Lung (tissue), 12 donors: ENCODE results near the gene ADGRF5. TPM values are rescaled to one million over a fixed set of nuclear protein-coding genes. Genes with fewer than 3 reads are reported as not detected.

Experiments used
- ATAC-seq: fragments of 200-7000 bp; cut with Tn5 transposase; one replicate; pipeline ENCODE4 v1.9.1; 2020; ENCODE audit warnings: moderate number of reproducible peaks; ENCODE audit not compliant: insufficient read depth, low FRiP score
- DNase-seq, 3 donors: peaks; one replicate each; pipeline ENCODE4 v3.0.0-alpha.2; 2013 to 2017
- H3K27ac ChIP-seq, 2 donors: one replicate each; pipeline ENCODE4 v1.5.1; 2013; ENCODE audit warnings: mild to moderate bottlenecking in 2 of 2, moderate library complexity in 2 of 2, control low read depth in 1 of 2, inconsistent platforms in 1 of 2, low read depth in 1 of 2, low read length in 1 of 2
- H3K27me3 ChIP-seq, 3 donors: one replicate each; pipeline ENCODE4 v1.5.1; 2013; ENCODE audit warnings: low read length in 2 of 3; ENCODE audit not compliant: control insufficient read depth in 3 of 3, insufficient read depth in 3 of 3
- H3K36me3 ChIP-seq, 4 donors: one replicate each; pipeline ENCODE4 v1.5.1; 2013; ENCODE audit warnings: low read length in 4 of 4, mild to moderate bottlenecking in 1 of 4, moderate library complexity in 1 of 4; ENCODE audit not compliant: control insufficient read depth in 4 of 4, insufficient read depth in 4 of 4
- H3K4me1 ChIP-seq, 5 donors: one replicate each; pipeline ENCODE4 v1.5.1; 2013; ENCODE audit warnings: low read length in 5 of 5, mild to moderate bottlenecking in 2 of 5, moderate library complexity in 1 of 5; ENCODE audit not compliant: control insufficient read depth in 5 of 5, insufficient read depth in 5 of 5
- H3K4me3 ChIP-seq: one replicate; pipeline ENCODE4 v1.5.1; 2013; ENCODE audit warnings: mild to moderate bottlenecking, control low read depth, moderate library complexity
- H3K9ac ChIP-seq, 2 donors: one replicate each; pipeline ENCODE4 v1.5.1; 2013; ENCODE audit warnings: low read length in 2 of 2, control low read depth in 1 of 2; ENCODE audit not compliant: insufficient read depth in 1 of 2
- H3K9me3 ChIP-seq, 4 donors: one replicate each; pipeline ENCODE4 v1.5.1; 2013; ENCODE audit warnings: low read length in 3 of 4, mild to moderate bottlenecking in 1 of 4, moderate library complexity in 1 of 4; ENCODE audit not compliant: control insufficient read depth in 4 of 4, insufficient read depth in 3 of 4
- CTCF ChIP-seq: IDR thresholded peaks from 2 replicates; pipeline ENCODE4 v1.5.1; 2012; ENCODE audit warnings: mild to moderate bottlenecking; ENCODE audit errors: control extremely low read depth, extremely low read depth
- WGBS, 2 donors: extraction: QIAGEN DNeasy Blood & Tissue Kit; methylation state at CpG; one replicate each; pipeline ENCODE4 v1.1.7; 2013; 5-methylcytosine and 5-hydroxymethylcytosine counted together
- polyA plus RNA-seq, 2 donors: library from polyadenylated mRNA; stranded (reverse); fragments of 200-250 nt; gene quantifications; one replicate each; pipeline ENCODE4 v1.2.1, GENCODE V29; 2013
- total RNA-seq, 2 donors: library from RNA; depleted of rRNA in 1 of 2; stranded (reverse); fragments of >200 nt in 1 of 2; gene quantifications; one replicate each; pipeline ENCODE4 v1.2.1, GENCODE V29; 2014 to 2021
- donor health status: control.
- donor health status: control.
- donor health status: Bipolar disorder and iron deficiency.
- donor health status: healthy.
- donor health status: DM: yes; HTN: yes; CAD: no.

Gene ADGRF5
- total and polyA plus RNA-seq, 4 donors, result 71.3 to 339 (median 142) TPM

GRCh38 chr6:46964716-46965519, 43.2 kb upstream of the ADGRF5 start:
- no peak for ATAC-seq

GRCh38 chr6:46963626-46964025, 41.9 kb upstream of the ADGRF5 start:
- H3K27me3 ChIP-seq, result no peaks in the 10 kb centered on the region
- 77 to 80% methylated on average over 5 of the region's 5 CpGs for WGBS, 2 donors
- no peak for ATAC-seq

More at GRCh38 chr6:46964716-46965519, 43.2 kb upstream of the ADGRF5 start:
- H3K27ac ChIP-seq, result no peak overlapping the region
- H3K27me3 ChIP-seq, result no peaks in the 10 kb centered on the region
- 56 to 63% methylated on average over 12 of the region's 12 CpGs for WGBS, 2 donors
- DNase-seq, result no peak
- no peak overlapping the region for H3K4me3 ChIP-seq
- H3K4me1 ChIP-seq, result peaks cover 0 to 9% (median 0%) of the 10 kb centered on the region in 5 donors
- no peak for TF ChIP-seq CTCF
- no peaks in the 10 kb centered on the region for H3K36me3 ChIP-seq
- no peak overlapping the region for H3K9ac ChIP-seq
- no peaks in the 10 kb centered on the region for H3K9me3 ChIP-seq

GRCh38 chr6:46963039-46963438, 41.3 kb upstream of the ADGRF5 start:
- Histone ChIP-seq H3K4me3 (no peak overlapping the region), H3K4me1 (peaks cover 0 to 9% (median 0%) of the 10 kb centered on the region in 5 donors), H3K9me3 (no peaks in the 10 kb centered on the region), H3K9ac (no peak overlapping the region), H3K27me3 (no peaks in the 10 kb centered on the region), H3K36me3 (no peaks in the 10 kb centered on the region), H3K27ac (no peak overlapping the region)
- no peak for DNase-seq
- no peak for ATAC-seq
- TF ChIP-seq CTCF, result no peak

More at GRCh38 chr6:46963626-46964025, 41.9 kb upstream of the ADGRF5 start:
- no peaks in the 10 kb centered on the region for H3K36me3 ChIP-seq
- DNase-seq, result no peak
- H3K9me3 ChIP-seq, result no peaks in the 10 kb centered on the region
- no peak overlapping the region for H3K9ac ChIP-seq
- H3K4me1 ChIP-seq, result peaks cover 0 to 9% (median 0%) of the 10 kb centered on the region in 5 donors
- no peak for TF ChIP-seq CTCF
- peak overlapping the region in 1 of 2 donors; percentile 57 for H3K27ac ChIP-seq
- no peak overlapping the region for H3K4me3 ChIP-seq
